Upper lobe of right lung (tissue), 1 donor: ENCODE results near the gene BNIP5. TPM values are rescaled to one million over a fixed set of nuclear protein-coding genes. Genes with fewer than 3 reads are reported as not detected.

ENCODE experiments used
- ATAC-seq: fragments of 200-7000 bp; cut with Tn5 transposase; one replicate; pipeline ENCODE4 v1.9.1; 2020; ENCODE audit warnings: mild to moderate bottlenecking, moderate library complexity
- DNase-seq: peaks from one replicate; pipeline ENCODE4 v3.0.0-alpha.2; 2020
- H3K27ac ChIP-seq: fragments of 200-600 bp; one replicate; pipeline ENCODE4 v1.8.0; 2022
- H3K27me3 ChIP-seq: fragments of 200-600 bp; one replicate; pipeline ENCODE4 v1.8.0; 2022; ENCODE audit warnings: mild to moderate bottlenecking
- H3K36me3 ChIP-seq: fragments of 200-600 bp; one replicate; pipeline ENCODE4 v1.8.0; 2022
- H3K4me1 ChIP-seq: fragments of 200-600 bp; one replicate; pipeline ENCODE4 v1.8.0; 2022
- H3K4me3 ChIP-seq: fragments of 200-600 bp; one replicate; pipeline ENCODE4 v1.8.0; 2022; ENCODE audit warnings: mild to moderate bottlenecking
- H3K9me3 ChIP-seq: fragments of 200-600 bp; one replicate; pipeline ENCODE4 v1.8.0; 2022
- intact Hi-C: fragments of 100-400 bp; cut with DNase I; formaldehyde crosslinking; loops from one replicate; pipeline ENCODE4 v1.11.0; 2022
- total RNA-seq: library from RNA; stranded (reverse); fragmentation: NEBNext Ultra II Directional; extraction: Animal tissue kit (Norgen Biotek cat#: 25700); gene quantifications from one replicate; pipeline ENCODE4 v1.2.1, GENCODE V29; 2021
- TF ChIP-seq, protein P1 (sequence below): fragments of 200-600 bp; IDR thresholded peaks from one replicate; pipeline ENCODE4 v1.8.0; 2022; ENCODE audit warnings: antibody characterized with exemption
- donor health status: DM: no; HTN: yes; CAD: no; lungs with severe emphysema.

The BNIP5 gene
- total RNA-seq, 1 donor from 2014 or later: not detected

DNA sequence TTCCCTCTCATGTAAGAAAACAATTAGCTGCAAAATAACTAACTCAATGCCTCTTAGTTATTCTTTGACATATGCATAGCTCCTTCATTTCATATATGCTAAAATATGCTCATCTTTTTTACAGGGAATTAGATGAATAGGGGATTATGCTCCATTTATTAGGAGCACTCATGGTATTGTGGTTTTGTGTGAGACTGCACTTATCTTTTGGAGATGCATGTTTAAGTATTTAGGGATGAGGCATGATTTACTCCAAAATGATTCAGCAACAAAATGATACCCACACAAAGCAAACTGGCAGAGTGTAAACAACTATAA, 8.8 kb downstream of the BNIP5 start:
- Histone ChIP-seq H3K36me3 (no peaks in the 10 kb centered on the region), H3K9me3 (no peaks in the 10 kb centered on the region), H3K27me3 (peaks cover 14% of the 10 kb centered on the region), H3K27ac (no peak overlapping the region), H3K4me3 (no peak overlapping the region), H3K4me1 (no peaks in the 10 kb centered on the region)
- TF ChIP-seq, protein P1, sequence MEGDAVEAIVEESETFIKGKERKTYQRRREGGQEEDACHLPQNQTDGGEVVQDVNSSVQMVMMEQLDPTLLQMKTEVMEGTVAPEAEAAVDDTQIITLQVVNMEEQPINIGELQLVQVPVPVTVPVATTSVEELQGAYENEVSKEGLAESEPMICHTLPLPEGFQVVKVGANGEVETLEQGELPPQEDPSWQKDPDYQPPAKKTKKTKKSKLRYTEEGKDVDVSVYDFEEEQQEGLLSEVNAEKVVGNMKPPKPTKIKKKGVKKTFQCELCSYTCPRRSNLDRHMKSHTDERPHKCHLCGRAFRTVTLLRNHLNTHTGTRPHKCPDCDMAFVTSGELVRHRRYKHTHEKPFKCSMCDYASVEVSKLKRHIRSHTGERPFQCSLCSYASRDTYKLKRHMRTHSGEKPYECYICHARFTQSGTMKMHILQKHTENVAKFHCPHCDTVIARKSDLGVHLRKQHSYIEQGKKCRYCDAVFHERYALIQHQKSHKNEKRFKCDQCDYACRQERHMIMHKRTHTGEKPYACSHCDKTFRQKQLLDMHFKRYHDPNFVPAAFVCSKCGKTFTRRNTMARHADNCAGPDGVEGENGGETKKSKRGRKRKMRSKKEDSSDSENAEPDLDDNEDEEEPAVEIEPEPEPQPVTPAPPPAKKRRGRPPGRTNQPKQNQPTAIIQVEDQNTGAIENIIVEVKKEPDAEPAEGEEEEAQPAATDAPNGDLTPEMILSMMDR: no peak
- intact Hi-C loops: no loop called here
- ATAC-seq: no peak
- no peak for DNase-seq

DNA sequence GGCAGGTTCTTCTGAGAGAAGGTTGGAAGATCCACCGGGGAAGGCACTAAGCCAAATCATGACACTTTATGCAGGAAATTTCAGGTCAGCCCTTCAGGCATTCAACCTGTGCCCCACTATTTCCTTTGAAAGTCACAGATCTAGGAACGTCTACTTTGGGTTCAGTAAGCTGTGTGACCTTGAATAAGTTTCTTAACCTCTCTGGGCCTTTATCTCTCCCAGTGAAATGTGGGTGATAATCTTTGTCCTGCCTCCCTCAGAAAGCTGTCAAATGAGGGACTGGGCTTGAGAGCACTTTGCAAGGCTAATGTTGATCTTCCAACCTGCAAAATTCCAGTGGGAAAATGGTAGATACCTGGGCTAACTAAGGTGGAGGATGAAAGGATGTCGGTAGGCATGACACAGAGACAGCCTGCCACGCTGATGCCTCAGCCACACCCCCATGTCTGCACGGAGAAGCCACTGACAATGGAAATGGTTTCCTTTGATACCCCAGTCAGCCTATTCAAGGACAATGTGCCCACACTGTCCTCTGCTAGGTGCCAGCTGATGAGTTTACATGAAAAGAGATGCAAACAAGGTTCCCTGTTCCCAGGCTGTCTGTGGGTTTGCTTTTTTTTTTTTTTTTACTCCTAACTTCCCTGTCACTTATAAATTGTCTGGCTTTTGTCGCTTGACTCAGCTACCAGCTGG, 9.3 kb downstream of the BNIP5 start:
- no peaks in the 10 kb centered on the region for H3K4me1 ChIP-seq
- ATAC-seq: no peak
- H3K9me3 ChIP-seq: no peaks in the 10 kb centered on the region
- H3K36me3 ChIP-seq: no peaks in the 10 kb centered on the region
- H3K27ac ChIP-seq: no peak overlapping the region
- H3K27me3 ChIP-seq: peaks cover 9% of the 10 kb centered on the region
- no peak for DNase-seq
- H3K4me3 ChIP-seq: no peak overlapping the region
- TF ChIP-seq, protein P1: no peak
- intact Hi-C loops: no loop called here

DNA sequence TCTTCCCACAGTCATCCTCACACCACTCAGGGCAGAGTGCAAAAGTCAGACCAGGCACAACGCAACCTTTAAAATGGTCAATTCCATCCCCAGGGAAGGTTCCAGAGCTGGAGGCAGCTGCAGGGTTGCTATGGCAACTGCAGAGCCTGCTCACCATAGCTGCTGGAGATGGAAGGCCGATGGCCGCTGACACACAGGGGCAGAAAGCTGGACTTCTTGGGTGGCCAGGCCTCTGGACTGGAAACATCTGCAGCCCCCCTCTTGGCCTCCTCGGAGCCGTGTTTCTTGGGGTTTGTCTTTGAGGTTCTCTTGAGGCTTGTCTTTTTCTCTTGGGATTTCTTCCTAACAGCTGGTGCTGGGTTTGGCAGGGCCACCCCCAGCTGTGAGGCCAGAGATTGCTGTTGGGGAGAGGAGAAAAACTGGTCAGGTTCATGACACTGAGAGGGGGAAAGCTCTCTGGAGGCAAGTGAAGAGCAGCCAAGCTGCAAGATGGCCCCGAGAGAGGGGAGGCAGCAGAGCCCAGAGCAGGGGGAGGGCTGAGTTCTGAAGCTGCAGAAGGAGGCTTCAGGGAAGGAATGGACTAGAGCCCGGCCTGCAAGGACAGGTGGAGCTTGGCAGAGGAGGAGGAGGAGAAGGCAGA, 10.2 kb downstream of the BNIP5 start:
- H3K36me3 ChIP-seq: no peaks in the 10 kb centered on the region
- DNase-seq (no peak), ATAC-seq (peak; percentile 36)
- no peaks in the 10 kb centered on the region for H3K4me1 ChIP-seq
- no peak overlapping the region for H3K27ac ChIP-seq
- peaks cover 9% of the 10 kb centered on the region for H3K27me3 ChIP-seq
- no peaks in the 10 kb centered on the region for H3K9me3 ChIP-seq
- H3K4me3 ChIP-seq: no peak overlapping the region
- TF ChIP-seq, protein P1: no peak
- intact Hi-C loops: no loop called here

DNA sequence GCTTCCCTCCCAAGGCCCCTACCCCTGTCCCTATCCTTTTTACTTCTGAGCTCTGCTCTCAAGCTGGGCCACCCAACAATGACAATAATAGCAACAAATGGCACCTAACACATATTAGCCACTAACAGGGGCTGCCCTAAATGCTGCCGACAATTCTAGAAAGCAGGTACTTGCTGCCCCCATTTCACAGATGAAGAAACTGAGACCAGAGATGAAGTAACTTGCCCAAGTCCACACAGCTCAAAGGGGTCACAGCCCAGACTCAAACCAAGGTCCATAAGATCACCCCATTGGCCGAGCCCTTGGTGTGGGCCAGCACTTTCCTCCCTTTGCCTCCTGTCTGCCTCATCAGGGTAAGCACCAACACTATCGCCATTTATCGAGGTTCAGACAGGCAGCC, 12.0 kb downstream of the BNIP5 start:
- TF ChIP-seq, protein P1: no peak
- no peak for DNase-seq
- Histone ChIP-seq H3K4me3 (no peak overlapping the region), H3K27me3 (peaks cover 4% of the 10 kb centered on the region), H3K27ac (no peak overlapping the region), H3K36me3 (no peaks in the 10 kb centered on the region), H3K4me1 (no peaks in the 10 kb centered on the region), H3K9me3 (no peaks in the 10 kb centered on the region)
- no peak for ATAC-seq
- intact Hi-C loops: no loop called here

DNA sequence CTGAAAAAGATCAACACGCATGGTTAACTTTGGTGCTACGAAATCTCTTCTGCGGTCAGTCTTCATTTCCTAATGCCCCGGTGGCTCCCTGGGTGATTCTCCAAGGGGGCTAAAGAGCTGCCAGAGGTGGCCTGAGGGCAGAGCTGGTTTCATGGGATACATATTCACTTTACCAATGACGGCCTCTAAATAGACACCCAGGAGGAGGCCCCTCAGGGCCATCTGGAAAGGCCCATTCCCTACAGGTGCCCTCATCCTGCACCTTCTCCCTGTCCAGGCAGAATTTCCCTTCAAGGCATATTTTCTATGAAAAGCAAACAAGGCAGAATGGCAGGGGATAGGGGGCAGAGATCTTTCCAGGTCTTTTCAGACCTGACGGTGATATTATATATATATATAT, 12.5 kb downstream of the BNIP5 start:
- TF ChIP-seq, protein P1: no peak
- intact Hi-C loops: no loop called here
- H3K36me3 ChIP-seq: no peaks in the 10 kb centered on the region
- DNase-seq (no peak), ATAC-seq (no peak)
- H3K4me1 ChIP-seq: no peaks in the 10 kb centered on the region
- no peaks in the 10 kb centered on the region for H3K27me3 ChIP-seq
- no peak overlapping the region for H3K4me3 ChIP-seq
- no peaks in the 10 kb centered on the region for H3K9me3 ChIP-seq
- no peak overlapping the region for H3K27ac ChIP-seq
